ENCODE results near the gene MED22. TPM values are rescaled to one million over a fixed set of nuclear protein-coding genes. Genes with fewer than 3 reads are reported as not detected.
"Not testable (repeated sequence)": the region's sequence is repeated elsewhere in the genome, so short reads cannot be mapped to it uniquely, and the experiment has no call there.

The MED22 gene
- total and polyA plus RNA-seq, 2 donors: 13.1 to 13.6 TPM

GRCh38 chr9:133299996-133300395 lies 47.9 kb downstream of the MED22 start:
- not testable (repeated sequence) for H3K9me3 ChIP-seq (ENCODE audit: control insufficient read depth in 2 of 2, insufficient read depth in 1 of 2, low read length in 1 of 2); H3K27me3 ChIP-seq (ENCODE audit: control insufficient read depth in 2 of 2, insufficient read depth in 1 of 2, low read length in 1 of 2); H3K36me3 ChIP-seq (ENCODE audit: control insufficient read depth in 2 of 2, insufficient read depth in 2 of 2, low read length in 1 of 2); H3K4me1 ChIP-seq (ENCODE audit: control insufficient read depth in 2 of 2, insufficient read depth in 2 of 2, low read length in 2 of 2); H3K4me3 ChIP-seq (ENCODE audit: low read length in 2 of 2); DNase-seq (ENCODE audit: low read depth in 6 of 9, low spot score in 9 of 9); H3K27ac ChIP-seq (ENCODE audit: low read depth in 1 of 2, low read length in 1 of 2)
- WGBS: 90% methylated on average over 16 of the region's 16 CpGs

- no peaks in the 10 kb centered on the region for H3K27me3 ChIP-seq (ENCODE audit: control insufficient read depth in 2 of 2, insufficient read depth in 1 of 2, low read length in 1 of 2)
- no peak overlapping the region for H3K4me3 ChIP-seq (ENCODE audit: low read length in 2 of 2)
- H3K36me3 ChIP-seq (ENCODE audit: control insufficient read depth in 2 of 2, insufficient read depth in 2 of 2, low read length in 1 of 2): no peaks in the 10 kb centered on the region
- H3K4me1 ChIP-seq (ENCODE audit: control insufficient read depth in 2 of 2, insufficient read depth in 2 of 2, low read length in 2 of 2): no peaks in the 10 kb centered on the region
- WGBS: 78% methylated on average over 1 of the region's 1 CpG
- no peak overlapping the region for H3K27ac ChIP-seq (ENCODE audit: low read depth in 1 of 2, low read length in 1 of 2)
- DNase-seq (ENCODE audit: low read depth in 6 of 9, low spot score in 9 of 9): no peak
- peaks cover 2 to 3% of the 10 kb centered on the region in 2 donors for H3K9me3 ChIP-seq (ENCODE audit: control insufficient read depth in 2 of 2, insufficient read depth in 1 of 2, low read length in 1 of 2)
Measured at GRCh38 chr9:133294257-133294656, 53.7 kb downstream of the MED22 start.

GRCh38 chr9:133290751-133291302 lies 57.1 kb downstream of the MED22 start:
- Histone ChIP-seq H3K4me3 (ENCODE audit: low read length in 2 of 2) (no peak overlapping the region), H3K27ac (ENCODE audit: low read depth in 1 of 2, low read length in 1 of 2) (no peak overlapping the region), H3K36me3 (ENCODE audit: control insufficient read depth in 2 of 2, insufficient read depth in 2 of 2, low read length in 1 of 2) (no peaks in the 10 kb centered on the region), H3K4me1 (ENCODE audit: control insufficient read depth in 2 of 2, insufficient read depth in 2 of 2, low read length in 2 of 2) (no peaks in the 10 kb centered on the region), H3K9me3 (ENCODE audit: control insufficient read depth in 2 of 2, insufficient read depth in 1 of 2, low read length in 1 of 2) (peaks cover 2 to 6% of the 10 kb centered on the region in 2 donors), H3K27me3 (ENCODE audit: control insufficient read depth in 2 of 2, insufficient read depth in 1 of 2, low read length in 1 of 2) (no peaks in the 10 kb centered on the region)
- DNase-seq (ENCODE audit: low read depth in 6 of 9, low spot score in 9 of 9): no peak
- WGBS: 89% methylated on average over 2 of the region's 2 CpGs

Other genes with a start within 250 kb of the MED22 start
- 25.9 TPM for gene RALGDS, start 226.9 kb downstream of the MED22 start, total RNA-seq
- 42.1 TPM for gene RALGDS, start 226.9 kb downstream of the MED22 start, polyA plus RNA-seq
- 3.0 TPM for gene GBGT1, start 184.2 kb downstream of the MED22 start, total RNA-seq
- gene GBGT1, start 184.2 kb downstream of the MED22 start, polyA plus RNA-seq: 5.3 TPM
- gene OBP2B, start 138.9 kb downstream of the MED22 start, total RNA-seq: not detected
- 0.09 TPM for gene OBP2B, start 138.9 kb downstream of the MED22 start, polyA plus RNA-seq
- 0.14 TPM for gene ABO, start 72.9 kb downstream of the MED22 start, total RNA-seq
- 1.3 TPM for gene ABO, start 72.9 kb downstream of the MED22 start, polyA plus RNA-seq
- 13.6 TPM for gene SURF6, start 11.9 kb downstream of the MED22 start, total RNA-seq
- 17.2 TPM for gene SURF6, start 11.9 kb downstream of the MED22 start, polyA plus RNA-seq
- gene RPL7A, start 87 bp upstream of the MED22 start, total RNA-seq: 2,397 TPM
- 3,092 TPM for gene RPL7A, start 87 bp upstream of the MED22 start, polyA plus RNA-seq
- gene SURF1, start 8.4 kb upstream of the MED22 start, total RNA-seq: 31.9 TPM
- gene SURF1, start 8.4 kb upstream of the MED22 start, polyA plus RNA-seq: 84.0 TPM
- gene SURF2, start 8.4 kb upstream of the MED22 start, total RNA-seq: 21.9 TPM
- 34.0 TPM for gene SURF2, start 8.4 kb upstream of the MED22 start, polyA plus RNA-seq
- 87.3 TPM for gene SURF4, start 27.9 kb upstream of the MED22 start, total RNA-seq
- gene SURF4, start 27.9 kb upstream of the MED22 start, polyA plus RNA-seq: 52.0 TPM
- 0.94 TPM for gene STKLD1, start 28.2 kb upstream of the MED22 start, total RNA-seq
- 1.5 TPM for gene STKLD1, start 28.2 kb upstream of the MED22 start, polyA plus RNA-seq
- 20.4 TPM for gene REXO4, start 69.9 kb upstream of the MED22 start, total RNA-seq
- gene REXO4, start 69.9 kb upstream of the MED22 start, polyA plus RNA-seq: 17.5 TPM
- gene ADAMTS13, start 74.2 kb upstream of the MED22 start, total RNA-seq: 0.94 TPM
- gene ADAMTS13, start 74.2 kb upstream of the MED22 start, polyA plus RNA-seq: 11.8 TPM
- 6.1 TPM for gene CACFD1, start 111.8 kb upstream of the MED22 start, total RNA-seq
- gene CACFD1, start 111.8 kb upstream of the MED22 start, polyA plus RNA-seq: 9.1 TPM
- 2.0 TPM for gene SLC2A6, start 131.0 kb upstream of the MED22 start, total RNA-seq
- 5.5 TPM for gene SLC2A6, start 131.0 kb upstream of the MED22 start, polyA plus RNA-seq
- 0.47 TPM for gene MYMK, start 176.8 kb upstream of the MED22 start, total RNA-seq
- 0.39 TPM for gene MYMK, start 176.8 kb upstream of the MED22 start, polyA plus RNA-seq
- gene ADAMTSL2, start 186.6 kb upstream of the MED22 start, total RNA-seq: 1.7 TPM
- gene ADAMTSL2, start 186.6 kb upstream of the MED22 start, polyA plus RNA-seq: 0.68 TPM

Measured in thymus (tissue), 11 donors.